GM11168 (cell line): Measurements from ENCODE around the gene SOX6.

Experiments
- in situ Hi-C: fragments of 300-500 bp; cut with MboI; formaldehyde crosslinking; loops from one replicate; pipeline ENCODE4 v1.12.0; 2022; ENCODE audit warnings: low sequenced_read_pairs; ENCODE audit not compliant: unreplicated experiment

SOX6 gene

GRCh38 chr11:16114978-16115871 lies 241.1 kb downstream of the SOX6 start:
- in situ Hi-C loops = no loop called here

- in situ Hi-C loops = no loop called here
Observed at GRCh38 chr11:16114431-16114830, 241.9 kb downstream of the SOX6 start.

- in situ Hi-C loops = no loop called here
Observed at GRCh38 chr11:16111690-16112089, 244.7 kb downstream of the SOX6 start.

GRCh38 chr11:16110886-16111285 lies 245.5 kb downstream of the SOX6 start:
- in situ Hi-C loops = no loop called here

- in situ Hi-C loops = no loop called here
Observed at GRCh38 chr11:16099343-16099900, 256.9 kb downstream of the SOX6 start.

GRCh38 chr11:16098526-16099205 lies 257.7 kb downstream of the SOX6 start:
- in situ Hi-C loops = no loop called here

GRCh38 chr11:16097543-16097942 lies 258.8 kb downstream of the SOX6 start:
- in situ Hi-C loops = no loop called here

- in situ Hi-C loops = no loop called here
Observed at GRCh38 chr11:16096336-16096735, 260.0 kb downstream of the SOX6 start.

GRCh38 chr11:16095756-16096155 lies 260.6 kb downstream of the SOX6 start:
- in situ Hi-C loops = no loop called here

GRCh38 chr11:16093889-16094653 lies 262.3 kb downstream of the SOX6 start:
- in situ Hi-C loops = no loop called here

- in situ Hi-C loops = no loop called here
Observed at GRCh38 chr11:16091862-16092261, 264.5 kb downstream of the SOX6 start.

GRCh38 chr11:16089481-16089880 lies 266.9 kb downstream of the SOX6 start:
- in situ Hi-C loops = no loop called here

- in situ Hi-C loops = no loop called here
Observed at GRCh38 chr11:16088774-16089173, 267.6 kb downstream of the SOX6 start.

- in situ Hi-C loops = no loop called here
Observed at GRCh38 chr11:16087886-16088285, 268.5 kb downstream of the SOX6 start.

GRCh38 chr11:16086229-16086819 lies 270.0 kb downstream of the SOX6 start:
- in situ Hi-C loops = no loop called here

- in situ Hi-C loops = no loop called here
Observed at GRCh38 chr11:16082095-16083055, 274.0 kb downstream of the SOX6 start.

GRCh38 chr11:16081382-16082094 lies 274.8 kb downstream of the SOX6 start:
- in situ Hi-C loops = no loop called here

- in situ Hi-C loops = no loop called here
Observed at GRCh38 chr11:16080688-16081381, 275.5 kb downstream of the SOX6 start.
